Stimulated activated memory B cell treated with anti-CD40 and anti-IgM and Interleukin-4, amounts not matched to agents 10 μg/mL and 1 μg/mL and 100 μg/mL, for 72 hours (primary cell): ENCODE data around the gene RP2.

Source experiments
- ATAC-seq: fragments of 150-1000 bp; cut with Tn5 transposase; 2 replicates; pipeline ENCODE4 v1.10.0; 2021
- H3K27ac Mint-ChIP-seq: one replicate; pipeline ENCODE4 v1.8.0; 2022; ENCODE audit warnings: mild to moderate bottlenecking, mixed read lengths
- H3K27me3 Mint-ChIP-seq: one replicate; pipeline ENCODE4 v1.8.0; 2022; ENCODE audit warnings: mixed read lengths
- H3K36me3 Mint-ChIP-seq: one replicate; pipeline ENCODE4 v1.8.0; 2022; ENCODE audit warnings: mixed read lengths
- H3K4me1 Mint-ChIP-seq: one replicate; pipeline ENCODE4 v1.8.0; 2022; ENCODE audit warnings: mixed read lengths
- H3K4me3 Mint-ChIP-seq: one replicate; pipeline ENCODE4 v1.8.0; 2022; ENCODE audit warnings: mild to moderate bottlenecking, moderate library complexity, mixed read lengths
- H3K9me3 Mint-ChIP-seq: one replicate; pipeline ENCODE4 v1.8.0; 2022; ENCODE audit warnings: mixed read lengths

Gene RP2

DNA sequence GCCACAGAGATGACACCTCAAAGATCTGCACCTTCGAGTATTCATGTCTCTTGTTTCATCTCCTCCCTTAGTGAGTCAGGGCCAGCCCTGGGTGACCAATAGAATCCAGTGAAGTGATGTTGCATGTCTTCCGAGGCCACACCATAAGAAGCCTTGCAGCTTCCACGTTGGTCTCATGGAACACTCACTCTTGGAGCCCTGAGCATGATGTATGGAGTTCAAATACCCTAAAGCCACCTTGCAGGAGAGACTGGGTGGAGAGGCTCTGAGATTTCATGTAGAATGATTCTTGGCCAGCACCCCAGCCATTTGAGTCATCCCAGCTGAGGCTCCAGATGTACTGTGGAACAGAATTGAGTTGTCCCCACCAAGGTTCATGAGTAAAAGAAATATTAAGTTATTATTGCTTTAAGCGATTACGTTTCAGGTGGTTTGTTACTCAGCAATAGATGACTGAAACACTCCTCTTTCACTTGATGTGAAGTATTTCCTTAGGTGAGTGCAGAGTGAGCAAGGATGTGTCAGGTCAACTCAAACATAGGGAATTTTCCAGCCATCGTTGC, 5.0 kb upstream of the RP2 start:
- no peak for ATAC-seq
- Mint-ChIP-seq H3K27ac (no peak overlapping the region), H3K36me3 (no peaks in the 10 kb centered on the region), H3K9me3 (no peaks in the 10 kb centered on the region), H3K4me1 (peaks cover 13% of the 10 kb centered on the region), H3K27me3 (no peaks in the 10 kb centered on the region), H3K4me3 (no peak overlapping the region)

DNA sequence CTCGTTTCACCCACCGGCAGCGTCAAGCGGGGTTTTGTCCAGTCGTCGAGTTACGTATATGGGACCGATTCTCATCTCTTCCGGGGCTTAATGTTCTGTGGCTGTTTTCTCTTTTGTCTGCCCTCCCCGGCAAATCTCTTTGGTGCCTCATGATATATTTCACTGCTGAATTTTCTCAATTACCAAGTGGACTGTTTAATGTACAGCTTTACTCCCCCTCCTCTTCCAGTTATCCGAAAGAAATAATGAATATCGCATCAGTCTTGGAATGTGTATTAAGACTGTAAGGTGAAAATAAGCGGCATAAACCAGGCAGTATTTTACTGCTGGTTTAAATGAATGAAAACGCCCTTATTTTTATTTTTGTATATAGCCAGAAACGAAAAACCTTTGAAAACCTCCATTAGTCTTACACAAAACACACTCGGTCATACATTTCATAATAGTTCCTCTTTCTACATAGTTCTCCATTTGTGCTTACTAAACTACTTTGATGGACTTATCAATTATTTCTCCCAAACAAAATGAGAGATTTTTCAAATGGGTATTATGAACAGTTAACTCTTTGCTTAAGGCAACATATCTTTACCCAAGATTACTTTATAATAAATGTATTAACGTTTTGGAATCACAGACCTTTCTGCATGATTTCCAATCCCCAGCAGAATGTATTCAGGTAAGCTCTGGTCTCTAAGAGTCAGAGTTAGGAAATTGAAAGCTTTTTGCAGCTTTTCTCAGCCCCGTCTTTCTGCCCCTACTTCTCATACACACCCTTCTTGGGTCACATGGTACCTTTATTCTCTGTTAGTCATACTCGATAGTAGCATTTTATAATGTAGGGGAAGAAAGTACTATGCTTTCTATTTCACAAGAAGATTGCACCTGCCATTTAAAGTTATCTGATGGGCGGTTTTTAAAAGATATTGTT, 979 bp downstream of the RP2 start:
- H3K4me3 Mint-ChIP-seq = peak overlapping the region; percentile 97
- H3K36me3 Mint-ChIP-seq = no peaks in the 10 kb centered on the region
- peaks cover 22% of the 10 kb centered on the region for H3K4me1 Mint-ChIP-seq
- no peaks in the 10 kb centered on the region for H3K27me3 Mint-ChIP-seq
- no peak for ATAC-seq
- peak overlapping the region; percentile 96 for H3K27ac Mint-ChIP-seq
- H3K9me3 Mint-ChIP-seq = no peaks in the 10 kb centered on the region

DNA sequence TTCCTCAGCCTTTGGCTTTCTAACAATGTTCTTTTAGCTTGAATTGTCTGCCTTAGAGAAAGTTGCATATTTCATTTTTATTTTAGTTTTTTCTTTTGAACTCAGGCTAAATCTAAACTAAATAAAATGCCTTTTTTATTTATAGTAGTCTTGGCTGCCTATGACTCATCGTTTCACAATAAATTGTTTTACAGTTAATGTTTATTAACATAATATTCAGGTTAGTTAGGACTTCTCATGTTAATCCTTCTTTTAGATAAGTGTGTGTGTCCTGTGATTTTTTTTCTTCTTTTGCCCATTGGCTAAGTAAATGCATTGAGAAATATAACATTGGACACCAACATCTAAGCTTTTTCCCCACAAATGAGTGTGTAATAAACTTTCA, 1.6 kb downstream of the RP2 start:
- no peaks in the 10 kb centered on the region for H3K9me3 Mint-ChIP-seq
- no peaks in the 10 kb centered on the region for H3K27me3 Mint-ChIP-seq
- H3K36me3 Mint-ChIP-seq = no peaks in the 10 kb centered on the region
- no peak for ATAC-seq
- H3K4me1 Mint-ChIP-seq = peaks cover 18% of the 10 kb centered on the region
- H3K27ac Mint-ChIP-seq = peak overlapping the region; percentile 96
- H3K4me3 Mint-ChIP-seq = peak overlapping the region; percentile 97

DNA sequence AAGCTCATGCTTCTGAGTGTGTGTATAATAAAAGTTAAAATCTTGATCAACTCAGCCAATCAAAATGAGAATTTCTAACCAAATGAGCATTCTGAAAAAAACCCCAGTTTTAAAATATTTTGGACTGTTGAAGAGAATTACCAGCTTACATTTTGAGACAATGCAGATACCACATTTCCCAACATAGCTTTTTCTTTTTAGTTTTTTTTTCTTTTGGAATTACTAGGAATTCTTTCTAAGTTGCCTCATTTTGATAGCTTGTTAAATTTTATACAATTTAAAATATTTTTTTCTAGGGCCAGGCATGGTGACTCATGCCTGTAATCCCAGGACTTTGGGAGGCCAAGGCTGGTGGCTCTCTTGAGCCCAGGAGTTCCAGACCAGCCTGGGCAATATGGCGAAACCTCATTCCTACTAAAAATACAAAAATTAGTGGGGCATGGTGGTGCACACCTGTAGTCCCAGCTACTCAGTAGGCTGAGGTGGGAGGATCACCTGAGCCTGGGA, 2.2 kb downstream of the RP2 start:
- ATAC-seq = no peak
- Mint-ChIP-seq H3K27me3 (no peaks in the 10 kb centered on the region), H3K27ac (no peak overlapping the region), H3K9me3 (no peaks in the 10 kb centered on the region), H3K36me3 (no peaks in the 10 kb centered on the region), H3K4me3 (no peak overlapping the region), H3K4me1 (peaks cover 18% of the 10 kb centered on the region)

DNA sequence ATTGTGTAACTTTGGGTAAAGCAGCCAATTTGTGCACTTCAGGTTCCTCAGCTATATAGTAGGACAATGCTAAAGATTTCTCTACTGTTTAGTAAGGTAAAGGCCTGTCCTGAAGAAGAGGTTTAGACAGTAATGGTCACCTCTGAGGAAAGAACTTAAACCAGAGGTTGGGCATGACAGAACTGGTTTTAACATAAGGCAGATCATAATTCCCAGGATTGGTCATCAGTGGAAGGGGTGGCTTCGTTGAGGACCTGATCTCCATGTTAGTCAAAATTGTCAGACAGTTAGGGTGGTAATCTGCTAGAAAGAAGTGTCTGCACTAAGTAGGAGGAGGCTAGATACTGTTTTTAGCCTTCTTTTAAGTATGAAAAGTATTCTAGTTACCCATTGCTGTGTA, 4.1 kb downstream of the RP2 start:
- no peaks in the 10 kb centered on the region for H3K27me3 Mint-ChIP-seq
- H3K27ac Mint-ChIP-seq = no peak overlapping the region
- no peak for ATAC-seq

DNA sequence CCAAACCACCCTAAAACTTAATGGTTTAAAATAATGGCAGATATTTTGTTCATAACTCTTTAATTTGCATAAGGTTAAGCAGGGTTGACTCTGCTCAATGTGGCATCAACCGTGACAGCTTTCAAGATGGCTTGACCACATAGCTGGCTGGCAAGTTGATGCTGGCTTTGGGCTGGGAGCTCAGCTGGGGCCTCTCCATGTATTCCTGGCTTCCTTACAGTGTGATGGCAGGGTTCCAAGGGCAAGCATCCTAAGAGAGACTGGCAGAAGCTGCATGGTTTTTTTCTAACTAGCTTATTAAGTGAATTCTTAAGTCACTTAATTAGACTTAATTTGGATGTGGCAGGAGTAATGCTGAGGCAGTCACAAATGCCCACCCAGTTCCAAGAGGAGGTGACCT, 4.5 kb downstream of the RP2 start:
- Mint-ChIP-seq H3K4me3 (no peak overlapping the region), H3K27me3 (no peaks in the 10 kb centered on the region), H3K4me1 (peaks cover 12% of the 10 kb centered on the region), H3K36me3 (no peaks in the 10 kb centered on the region), H3K9me3 (no peaks in the 10 kb centered on the region), H3K27ac (no peak overlapping the region)
- ATAC-seq = no peak

More for the DNA sequence above, 4.1 kb downstream of the RP2 start:
- H3K36me3 Mint-ChIP-seq = no peaks in the 10 kb centered on the region
- no peak overlapping the region for H3K4me3 Mint-ChIP-seq
- peaks cover 16% of the 10 kb centered on the region for H3K4me1 Mint-ChIP-seq
- no peaks in the 10 kb centered on the region for H3K9me3 Mint-ChIP-seq

DNA sequence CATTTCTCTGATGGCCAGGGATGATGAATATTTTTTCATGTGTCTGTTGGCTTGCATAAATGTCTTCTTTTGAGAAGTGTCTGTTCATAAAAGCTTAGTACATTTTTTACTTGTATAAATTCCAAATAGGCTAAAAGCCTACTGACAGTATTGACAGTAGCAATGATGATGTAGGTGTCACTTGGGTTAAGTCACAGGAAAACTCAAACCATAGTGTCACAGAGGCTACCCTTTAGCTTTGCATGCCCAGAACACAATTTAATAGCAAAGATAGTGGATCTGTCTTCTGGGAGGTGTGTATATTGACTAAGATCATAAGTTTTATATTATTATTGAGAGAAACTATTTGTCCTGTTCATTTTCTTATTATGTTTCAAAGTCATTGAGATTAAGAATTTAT, 8.1 kb downstream of the RP2 start:
- Mint-ChIP-seq H3K4me3 (no peak overlapping the region), H3K27ac (no peak overlapping the region), H3K27me3 (no peaks in the 10 kb centered on the region), H3K36me3 (no peaks in the 10 kb centered on the region), H3K4me1 (peaks cover 10% of the 10 kb centered on the region), H3K9me3 (no peaks in the 10 kb centered on the region)
- no peak for ATAC-seq

DNA sequence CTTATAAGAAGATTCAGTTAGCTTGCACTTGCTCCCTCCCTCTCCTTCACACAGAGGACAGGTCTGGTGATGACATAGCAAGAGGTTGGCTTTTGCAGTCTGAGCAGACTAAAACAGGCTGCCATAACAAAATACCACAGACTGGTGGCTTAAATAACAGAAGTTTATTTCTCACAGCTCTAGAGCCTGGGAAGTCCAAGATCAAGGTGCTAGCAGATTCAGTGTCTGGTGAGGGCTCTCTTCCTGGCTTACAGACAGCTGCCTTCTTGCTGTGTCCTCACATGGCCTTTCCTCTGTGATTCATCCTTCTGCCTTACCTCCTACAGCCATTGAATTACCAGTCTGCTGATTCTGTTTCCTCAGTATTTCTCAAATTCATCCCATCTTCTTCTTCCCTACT, 13.1 kb downstream of the RP2 start:
- H3K9me3 Mint-ChIP-seq = no peaks in the 10 kb centered on the region
- peaks cover 13% of the 10 kb centered on the region for H3K36me3 Mint-ChIP-seq
- no peaks in the 10 kb centered on the region for H3K27me3 Mint-ChIP-seq
- H3K4me1 Mint-ChIP-seq = peaks cover 9% of the 10 kb centered on the region
- H3K4me3 Mint-ChIP-seq = no peak overlapping the region
- H3K27ac Mint-ChIP-seq = peak overlapping the region; percentile 42
- ATAC-seq = no peak

DNA sequence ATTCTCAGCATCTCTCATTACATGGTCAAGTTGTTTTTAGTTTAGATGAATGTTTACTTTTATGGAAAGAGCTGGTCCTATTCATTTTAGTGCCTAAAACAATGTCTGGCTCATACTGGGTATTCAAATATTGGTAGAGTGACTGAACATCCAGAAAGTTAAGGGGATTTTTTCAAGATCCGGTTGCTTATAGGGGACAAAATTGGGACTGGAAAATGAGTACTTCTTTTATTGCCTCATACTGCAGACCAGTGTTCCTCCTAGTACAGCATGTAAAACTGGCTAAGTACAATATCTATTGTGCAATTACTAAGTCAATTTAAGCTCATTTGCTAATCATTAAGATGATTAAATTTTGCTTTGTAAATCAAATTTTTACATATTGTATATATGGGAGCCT, 13.9 kb downstream of the RP2 start:
- Mint-ChIP-seq H3K4me3 (no peak overlapping the region), H3K36me3 (peaks cover 13% of the 10 kb centered on the region), H3K27ac (peak overlapping the region; percentile 42), H3K9me3 (no peaks in the 10 kb centered on the region), H3K4me1 (peaks cover 9% of the 10 kb centered on the region), H3K27me3 (no peaks in the 10 kb centered on the region)
- no peak for ATAC-seq

DNA sequence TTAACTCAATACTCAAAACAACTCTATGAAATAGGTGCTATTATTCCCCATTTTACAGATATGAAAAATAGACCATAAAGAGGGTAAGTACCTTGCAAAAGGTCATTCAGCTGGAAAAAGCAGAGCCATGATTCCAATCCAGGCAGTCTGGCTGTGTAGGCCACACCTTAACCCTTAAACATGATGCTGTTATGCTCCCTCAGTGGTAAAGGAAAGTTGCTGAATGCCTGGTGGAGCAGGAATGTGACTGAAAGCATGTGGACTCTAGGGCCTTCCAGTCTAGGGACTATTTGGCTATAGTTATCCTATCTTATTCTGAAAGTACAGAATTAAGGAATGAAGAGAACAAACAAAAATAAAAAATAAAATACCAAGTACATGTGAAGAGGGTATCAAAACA, 19.6 kb downstream of the RP2 start:
- H3K4me3 Mint-ChIP-seq = no peak overlapping the region
- H3K27me3 Mint-ChIP-seq = no peaks in the 10 kb centered on the region
- ATAC-seq = no peak
- H3K9me3 Mint-ChIP-seq = no peaks in the 10 kb centered on the region
- H3K36me3 Mint-ChIP-seq = peaks cover 19% of the 10 kb centered on the region
- H3K4me1 Mint-ChIP-seq = no peaks in the 10 kb centered on the region
- no peak overlapping the region for H3K27ac Mint-ChIP-seq

DNA sequence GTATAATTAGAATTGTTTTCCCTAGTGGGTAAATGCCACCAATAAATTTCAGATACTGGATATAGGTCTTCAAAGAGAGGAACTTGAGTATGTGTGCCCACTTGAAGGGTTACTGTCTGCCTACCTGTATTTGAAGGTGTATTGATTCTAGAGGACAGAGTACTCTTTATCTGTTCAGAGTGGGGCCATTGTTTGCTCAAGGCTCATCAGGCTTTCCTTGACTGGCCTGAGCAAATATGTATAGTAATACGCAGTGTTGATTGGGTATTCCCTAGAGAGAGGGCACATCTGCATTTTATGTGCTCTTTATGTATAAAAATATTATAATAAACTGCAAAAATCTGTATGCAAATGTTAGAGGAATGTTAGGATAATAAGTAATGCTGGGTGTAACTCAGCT, 23.7 kb downstream of the RP2 start:
- Mint-ChIP-seq H3K9me3 (no peaks in the 10 kb centered on the region), H3K36me3 (peaks cover 38% of the 10 kb centered on the region), H3K27me3 (no peaks in the 10 kb centered on the region), H3K4me3 (no peak overlapping the region), H3K4me1 (peaks cover 6% of the 10 kb centered on the region), H3K27ac (no peak overlapping the region)
- no peak for ATAC-seq

DNA sequence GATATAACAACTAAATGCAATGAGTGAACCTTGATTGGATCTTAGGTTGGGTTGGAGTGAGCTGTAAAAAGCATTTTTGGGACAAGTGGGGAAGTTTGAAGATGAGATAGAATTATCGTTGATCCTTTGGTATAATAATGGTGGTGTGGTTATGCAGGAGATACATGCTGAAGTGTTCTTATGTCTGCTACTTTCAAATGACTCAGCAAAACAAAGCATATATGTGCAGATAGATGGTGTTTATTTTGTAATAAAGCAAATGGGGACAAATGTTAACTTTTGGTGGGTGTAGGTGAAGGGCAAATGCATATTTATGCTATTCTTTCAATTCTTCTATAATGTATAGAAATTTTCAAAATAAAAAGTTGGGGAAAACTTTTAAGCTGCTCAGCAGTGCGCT, 26.2 kb downstream of the RP2 start:
- Mint-ChIP-seq H3K36me3 (peaks cover 43% of the 10 kb centered on the region), H3K4me1 (peaks cover 6% of the 10 kb centered on the region), H3K9me3 (no peaks in the 10 kb centered on the region), H3K27ac (no peak overlapping the region), H3K27me3 (no peaks in the 10 kb centered on the region), H3K4me3 (no peak overlapping the region)
- ATAC-seq = no peak

DNA sequence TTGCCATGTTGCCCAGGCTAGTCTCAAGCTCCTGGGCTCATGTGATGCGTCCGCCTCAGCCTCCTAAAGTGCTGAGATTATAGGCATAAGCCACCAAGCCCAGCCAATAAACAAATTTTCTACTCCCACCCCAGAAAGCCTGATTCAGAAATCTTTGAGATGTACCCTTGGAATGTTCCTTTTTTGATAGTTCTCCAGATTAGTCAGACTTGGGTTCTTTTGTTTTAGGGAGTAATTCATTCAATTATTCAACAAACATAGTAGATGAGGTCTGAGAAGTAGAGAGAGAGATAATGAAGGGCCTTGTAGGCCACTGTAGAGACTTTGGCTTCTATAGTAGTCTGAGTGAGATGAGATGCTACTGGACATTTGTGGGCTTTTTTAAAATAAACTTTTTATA, 27.8 kb downstream of the RP2 start:
- H3K9me3 Mint-ChIP-seq = no peaks in the 10 kb centered on the region
- no peaks in the 10 kb centered on the region for H3K27me3 Mint-ChIP-seq
- peaks cover 43% of the 10 kb centered on the region for H3K36me3 Mint-ChIP-seq
- peaks cover 6% of the 10 kb centered on the region for H3K4me1 Mint-ChIP-seq
- no peak for ATAC-seq
- H3K27ac Mint-ChIP-seq = no peak overlapping the region
- no peak overlapping the region for H3K4me3 Mint-ChIP-seq

DNA sequence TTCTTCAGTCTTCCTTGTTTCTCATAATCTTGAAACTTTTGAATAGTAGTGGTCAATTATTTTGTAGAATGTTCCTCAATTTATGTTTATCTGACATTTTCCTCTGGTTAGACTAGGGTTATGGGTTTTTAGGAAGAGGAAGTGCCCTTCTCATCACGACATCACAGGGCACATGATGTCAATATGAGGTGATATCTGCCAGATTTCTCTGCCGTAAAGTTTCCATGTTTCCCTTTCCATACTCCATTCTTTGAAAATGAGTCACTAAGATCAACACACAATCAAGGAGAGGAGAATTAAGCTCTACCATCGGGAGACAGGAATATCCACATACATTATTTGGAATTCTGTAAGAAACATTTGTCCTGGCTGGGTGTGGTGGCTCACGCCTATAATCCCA, 28.4 kb downstream of the RP2 start:
- Mint-ChIP-seq H3K4me1 (peaks cover 6% of the 10 kb centered on the region), H3K9me3 (no peaks in the 10 kb centered on the region), H3K4me3 (no peak overlapping the region), H3K27me3 (no peaks in the 10 kb centered on the region), H3K27ac (no peak overlapping the region), H3K36me3 (peaks cover 38% of the 10 kb centered on the region)
- ATAC-seq = no peak

DNA sequence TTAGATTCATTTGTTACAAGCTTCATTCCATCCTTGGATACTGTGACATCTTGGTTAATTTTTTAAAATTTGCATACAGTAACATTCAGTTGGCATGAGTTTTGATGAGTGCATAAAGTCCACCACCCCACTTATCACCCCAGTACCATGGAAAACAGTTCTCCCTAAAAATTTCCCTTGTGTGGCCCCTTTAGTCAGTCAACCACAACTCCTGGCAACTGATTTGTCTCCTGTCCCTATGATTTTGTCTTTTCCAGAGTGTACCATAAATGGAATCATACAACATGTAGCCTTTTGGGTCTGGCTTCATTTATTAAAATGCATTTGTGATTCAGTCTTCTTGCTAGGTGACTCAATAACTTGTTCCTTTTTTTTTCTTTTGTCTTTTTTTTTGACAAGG, 29.9 kb downstream of the RP2 start:
- H3K36me3 Mint-ChIP-seq = peaks cover 28% of the 10 kb centered on the region
- no peak overlapping the region for H3K27ac Mint-ChIP-seq
- H3K4me1 Mint-ChIP-seq = peaks cover 6% of the 10 kb centered on the region
- no peaks in the 10 kb centered on the region for H3K27me3 Mint-ChIP-seq
- no peaks in the 10 kb centered on the region for H3K9me3 Mint-ChIP-seq
- ATAC-seq = no peak
- H3K4me3 Mint-ChIP-seq = no peak overlapping the region

DNA sequence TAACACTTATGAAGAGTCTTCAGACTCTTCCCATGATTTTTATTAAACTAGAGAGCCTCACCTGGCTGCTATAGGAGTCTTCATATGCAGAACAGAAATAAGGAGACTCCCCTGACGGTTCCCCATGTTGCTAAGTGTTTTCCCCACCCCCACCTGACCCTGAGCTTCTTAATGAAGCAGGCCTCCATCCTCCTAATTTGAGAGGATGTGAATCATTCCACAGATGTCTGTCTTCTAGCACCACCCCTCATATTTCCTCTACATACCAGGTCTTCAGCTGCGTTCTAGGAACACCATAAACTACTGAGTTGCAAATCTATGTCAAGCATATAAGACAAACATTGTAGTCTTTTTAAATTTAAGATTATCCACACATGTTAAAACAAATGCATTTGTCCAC, 36.9 kb downstream of the RP2 start:
- peaks cover 15% of the 10 kb centered on the region for H3K36me3 Mint-ChIP-seq
- no peak for ATAC-seq
- no peaks in the 10 kb centered on the region for H3K4me1 Mint-ChIP-seq
- no peaks in the 10 kb centered on the region for H3K9me3 Mint-ChIP-seq
- no peak overlapping the region for H3K4me3 Mint-ChIP-seq
- H3K27me3 Mint-ChIP-seq = no peaks in the 10 kb centered on the region
- H3K27ac Mint-ChIP-seq = no peak overlapping the region
